Measurements from ENCODE around the gene IRX4. TPM values are rescaled to one million over a fixed set of nuclear protein-coding genes. Genes with fewer than 3 reads are reported as not detected.

Gene IRX4
- total RNA-seq, 2 donors from 2014 or later: not detected

- Histone ChIP-seq H3K4me1 (ENCODE audit: control insufficient read depth in 1 of 2, low read depth in 2 of 2) (no peaks in the 10 kb centered on the region), H3K27me3 (replicated peaks; ENCODE audit: insufficient read depth) (no peaks in the 10 kb centered on the region), H3K27ac (no peak overlapping the region), H3K36me3 (no peaks in the 10 kb centered on the region), H3K9me3 (no peaks in the 10 kb centered on the region), H3K4me3 (no peak overlapping the region)
- DNase-seq (ENCODE audit: low spot score) (no peak), ATAC-seq (ENCODE audit: insufficient number of reproducible peaks, low FRiP score, low read depth) (no peak)
- TF ChIP-seq, protein P1, sequence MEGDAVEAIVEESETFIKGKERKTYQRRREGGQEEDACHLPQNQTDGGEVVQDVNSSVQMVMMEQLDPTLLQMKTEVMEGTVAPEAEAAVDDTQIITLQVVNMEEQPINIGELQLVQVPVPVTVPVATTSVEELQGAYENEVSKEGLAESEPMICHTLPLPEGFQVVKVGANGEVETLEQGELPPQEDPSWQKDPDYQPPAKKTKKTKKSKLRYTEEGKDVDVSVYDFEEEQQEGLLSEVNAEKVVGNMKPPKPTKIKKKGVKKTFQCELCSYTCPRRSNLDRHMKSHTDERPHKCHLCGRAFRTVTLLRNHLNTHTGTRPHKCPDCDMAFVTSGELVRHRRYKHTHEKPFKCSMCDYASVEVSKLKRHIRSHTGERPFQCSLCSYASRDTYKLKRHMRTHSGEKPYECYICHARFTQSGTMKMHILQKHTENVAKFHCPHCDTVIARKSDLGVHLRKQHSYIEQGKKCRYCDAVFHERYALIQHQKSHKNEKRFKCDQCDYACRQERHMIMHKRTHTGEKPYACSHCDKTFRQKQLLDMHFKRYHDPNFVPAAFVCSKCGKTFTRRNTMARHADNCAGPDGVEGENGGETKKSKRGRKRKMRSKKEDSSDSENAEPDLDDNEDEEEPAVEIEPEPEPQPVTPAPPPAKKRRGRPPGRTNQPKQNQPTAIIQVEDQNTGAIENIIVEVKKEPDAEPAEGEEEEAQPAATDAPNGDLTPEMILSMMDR (IDR thresholded peaks at IDR 0.05): no peak
These were observed 19.3 kb upstream of the IRX4 start for GRCh38 chr5:1901983-1902382.

DNA sequence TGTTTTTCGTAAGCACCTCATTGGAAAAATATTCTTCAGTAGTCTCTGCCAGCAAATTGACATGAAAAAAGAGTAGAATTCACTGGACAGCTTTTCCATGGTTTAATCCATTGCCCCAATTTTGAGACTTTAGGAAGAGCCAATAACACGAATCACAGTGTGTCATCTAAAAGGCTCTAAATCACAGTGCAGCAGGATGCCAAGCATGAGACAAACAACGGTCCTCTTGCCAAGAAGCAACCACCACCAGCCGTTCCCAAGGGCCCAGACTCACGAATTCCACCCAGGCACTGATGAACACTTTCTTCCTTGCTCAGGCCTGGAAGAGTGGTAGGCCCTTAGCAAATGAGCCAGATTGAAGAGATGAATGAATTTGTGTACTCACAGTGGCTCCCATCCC, 18.3 kb upstream of the IRX4 start:
- no peak for ATAC-seq (ENCODE audit: insufficient number of reproducible peaks, low FRiP score, low read depth)
- Histone ChIP-seq H3K4me3 (no peak overlapping the region), H3K27me3 (replicated peaks; ENCODE audit: insufficient read depth) (no peaks in the 10 kb centered on the region), H3K9me3 (no peaks in the 10 kb centered on the region), H3K4me1 (ENCODE audit: control insufficient read depth in 1 of 2, low read depth in 2 of 2) (no peaks in the 10 kb centered on the region), H3K27ac (no peak overlapping the region), H3K36me3 (no peaks in the 10 kb centered on the region)
- TF ChIP-seq, protein P1 (IDR thresholded peaks at IDR 0.05): no peak
- DNase-seq (ENCODE audit: low spot score): no peak

DNA sequence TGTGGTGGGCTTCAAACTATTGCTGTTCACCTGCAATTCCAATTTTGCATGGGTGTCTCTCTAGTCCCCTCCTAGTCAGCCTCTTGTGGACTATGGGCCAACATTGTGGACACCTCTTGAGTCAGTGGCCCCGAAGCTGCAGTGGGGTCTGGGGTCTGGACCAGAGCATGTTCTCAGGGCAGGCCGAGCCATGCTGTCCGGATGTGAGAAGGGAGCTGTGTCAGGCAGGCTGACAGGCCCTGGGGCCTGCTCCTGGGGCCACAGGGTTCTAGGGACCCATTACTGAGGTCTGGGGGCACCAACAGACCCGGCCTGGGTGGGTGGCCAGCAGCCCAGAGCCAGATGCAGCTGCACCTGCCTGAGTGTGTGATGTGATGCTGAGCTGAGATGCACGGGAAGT, 16.5 kb upstream of the IRX4 start:
- DNase-seq (ENCODE audit: low spot score) (no peak), ATAC-seq (ENCODE audit: insufficient number of reproducible peaks, low FRiP score, low read depth) (no peak)
- Histone ChIP-seq H3K9me3 (no peaks in the 10 kb centered on the region), H3K4me1 (ENCODE audit: control insufficient read depth in 1 of 2, low read depth in 2 of 2) (no peaks in the 10 kb centered on the region), H3K27ac (no peak overlapping the region), H3K27me3 (replicated peaks; ENCODE audit: insufficient read depth) (no peaks in the 10 kb centered on the region), H3K4me3 (no peak overlapping the region), H3K36me3 (no peaks in the 10 kb centered on the region)
- TF ChIP-seq, protein P1 (IDR thresholded peaks at IDR 0.05): no peak

DNA sequence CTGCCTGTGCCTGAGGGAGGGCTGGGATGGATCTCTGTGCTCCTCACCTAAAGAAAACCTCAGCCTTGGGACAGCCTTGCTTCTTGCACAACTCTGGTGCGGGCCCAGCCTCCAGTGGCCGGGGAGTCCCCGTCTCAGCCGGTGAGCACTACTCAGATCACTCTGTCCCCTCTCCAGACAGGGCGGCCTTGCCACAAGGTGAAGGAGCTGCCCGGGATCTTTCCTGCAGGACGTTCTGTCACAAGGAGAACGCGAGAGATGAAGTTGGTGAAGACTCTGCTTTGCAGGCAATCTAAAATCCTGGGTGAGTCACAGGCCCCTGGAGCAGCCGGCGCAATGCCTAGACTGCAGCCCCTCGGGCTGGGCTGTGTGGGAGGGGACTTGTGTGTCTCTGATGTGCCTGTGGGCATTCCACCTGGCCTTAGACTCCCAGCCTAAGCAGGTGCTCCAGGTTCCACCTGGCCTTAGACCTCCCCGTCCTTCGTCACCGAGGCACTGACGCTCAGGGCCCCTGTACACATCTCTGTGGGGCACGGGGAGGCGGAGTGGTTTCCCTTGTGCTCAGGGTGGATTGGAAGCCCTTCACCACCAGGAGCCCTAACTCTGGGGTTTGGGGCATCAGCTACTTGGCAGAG, 15.2 kb upstream of the IRX4 start:
- no peak for ATAC-seq (ENCODE audit: insufficient number of reproducible peaks, low FRiP score, low read depth)
- H3K27ac ChIP-seq: no peak overlapping the region
- no peaks in the 10 kb centered on the region for H3K36me3 ChIP-seq
- no peak overlapping the region for H3K4me3 ChIP-seq
- no peak for DNase-seq (ENCODE audit: low spot score)
- no peaks in the 10 kb centered on the region for H3K4me1 ChIP-seq (ENCODE audit: control insufficient read depth in 1 of 2, low read depth in 2 of 2)
- no peaks in the 10 kb centered on the region for H3K27me3 ChIP-seq (replicated peaks; ENCODE audit: insufficient read depth)
- no peaks in the 10 kb centered on the region for H3K9me3 ChIP-seq
- TF ChIP-seq, protein P1 (IDR thresholded peaks at IDR 0.05): no peak

GRCh38 chr5:1897386-1897785, 14.7 kb upstream of the IRX4 start:
- H3K9me3 ChIP-seq: no peaks in the 10 kb centered on the region
- no peaks in the 10 kb centered on the region for H3K36me3 ChIP-seq
- no peak overlapping the region for H3K4me3 ChIP-seq
- DNase-seq (ENCODE audit: low spot score) (no peak), ATAC-seq (ENCODE audit: insufficient number of reproducible peaks, low FRiP score, low read depth) (no peak)
- TF ChIP-seq, protein P1 (IDR thresholded peaks at IDR 0.05): no peak
- no peak overlapping the region for H3K27ac ChIP-seq
- H3K4me1 ChIP-seq (ENCODE audit: control insufficient read depth in 1 of 2, low read depth in 2 of 2): no peaks in the 10 kb centered on the region
- H3K27me3 ChIP-seq (replicated peaks; ENCODE audit: insufficient read depth): no peaks in the 10 kb centered on the region

Data from thoracic aorta (tissue), 2 donors.